GM23338 (cell line): ENCODE data around the gene CAPN9. TPM values are rescaled to one million over a fixed set of nuclear protein-coding genes. Genes with fewer than 3 reads are reported as not detected.

ENCODE experiments used
- ATAC-seq: fragments of 200-7000 bp; cut with Tn5 transposase; 3 replicates; pipeline ENCODE4 v1.9.1; 2020
- DNase-seq: peaks from one replicate; pipeline ENCODE4 v3.0.0-alpha.2; 2015; ENCODE audit warnings: low spot score
- H2AFZ ChIP-seq: fragments of 200-600 bp; sonication (generic); 2 replicates; pipeline ENCODE4 v1.8.0; 2016; ENCODE audit warnings: antibody characterized with exemption, mild to moderate bottlenecking, moderate library complexity
- H3F3A ChIP-seq: fragments of 200-600 bp; sonication (generic); replicated peaks from 2 replicates; pipeline ENCODE4 v1.8.0; 2017; ENCODE audit warnings: antibody characterized with exemption, mixed run types, low read depth
- H3K27ac ChIP-seq: fragments of 200-600 bp; sonication (generic); 2 replicates; pipeline ENCODE4 v1.6.1; 2016; ENCODE audit warnings: low read depth
- H3K27me3 ChIP-seq: fragments of 200-600 bp; sonication (generic); 2 replicates; pipeline ENCODE4 v1.8.0; 2016; ENCODE audit warnings: mild to moderate bottlenecking, mixed run types, moderate library complexity; ENCODE audit not compliant: insufficient read depth
- H3K36me3 ChIP-seq: fragments of 200-600 bp; sonication (generic); 2 replicates; pipeline ENCODE4 v1.8.0; 2016; ENCODE audit warnings: mild to moderate bottlenecking; ENCODE audit not compliant: insufficient read depth
- H3K4me1 ChIP-seq: fragments of 200-600 bp; sonication (generic); 2 replicates; pipeline ENCODE4 v1.8.0; 2016; ENCODE audit warnings: mild to moderate bottlenecking, moderate library complexity; ENCODE audit not compliant: insufficient read depth
- H3K4me2 ChIP-seq: fragments of 200-600 bp; sonication (generic); 2 replicates; pipeline ENCODE4 v1.7.1; 2017; ENCODE audit warnings: mixed run types
- H3K4me3 ChIP-seq: fragments of 200-600 bp; sonication (generic); 2 replicates; pipeline ENCODE4 v1.6.1; 2016; ENCODE audit warnings: mixed run types
- H3K79me2 ChIP-seq: fragments of 200-600 bp; sonication (generic); replicated peaks from 2 replicates; pipeline ENCODE4 v1.8.0; 2017; ENCODE audit warnings: mild to moderate bottlenecking; ENCODE audit not compliant: insufficient read depth
- H3K9me2 ChIP-seq: fragments of 200-600 bp; sonication (generic); 2 replicates; pipeline ENCODE4 v1.8.0; 2017; ENCODE audit not compliant: insufficient read depth
- H4K20me1 ChIP-seq: fragments of 200-600 bp; sonication (generic); replicated peaks from 2 replicates; pipeline ENCODE4 v1.8.0; 2017; ENCODE audit warnings: mild to moderate bottlenecking; ENCODE audit not compliant: insufficient read depth
- H3K27ac Mint-ChIP-seq: 2 replicates; pipeline ENCODE4 v1.8.0; 2020; ENCODE audit warnings: inconsistent platforms, mild to moderate bottlenecking, moderate library complexity, mixed read lengths
- H3K27me3 Mint-ChIP-seq: 3 replicates; pipeline ENCODE4 v1.8.0; 2022; ENCODE audit warnings: low read depth, mild to moderate bottlenecking, moderate library complexity, mixed read lengths, inconsistent platforms; ENCODE audit not compliant: insufficient read depth, poor library complexity
- H3K36me3 Mint-ChIP-seq: 3 replicates; pipeline ENCODE4 v1.8.0; 2021; ENCODE audit warnings: low read depth, mild to moderate bottlenecking, inconsistent platforms, moderate library complexity, mixed read lengths
- H3K4me1 Mint-ChIP-seq: 3 replicates; pipeline ENCODE4 v1.8.0; 2020; ENCODE audit warnings: mild to moderate bottlenecking, inconsistent platforms, mixed read lengths
- H3K4me3 Mint-ChIP-seq: 3 replicates; pipeline ENCODE4 v1.8.0; 2021; ENCODE audit warnings: moderate library complexity, mild to moderate bottlenecking, inconsistent platforms, mixed read lengths
- H3K9me3 Mint-ChIP-seq: 3 replicates; pipeline ENCODE4 v1.8.0; 2020; ENCODE audit warnings: moderate library complexity, mild to moderate bottlenecking, inconsistent platforms, mixed read lengths
- CREB1 ChIP-seq: fragments of 250-450 bp; sonication (Bioruptor Pico); IDR thresholded peaks from 2 replicates; pipeline ENCODE4 v1.5.0; 2020; ENCODE audit warnings: low read depth, mild to moderate bottlenecking, moderate library complexity
- JUNB ChIP-seq: IDR thresholded peaks from one replicate; pipeline ENCODE4 v1.6.1; 2016; ENCODE audit warnings: antibody characterized with exemption; ENCODE audit not compliant: unreplicated experiment
- NANOG ChIP-seq: IDR thresholded peaks from 2 replicates; pipeline ENCODE4 v1.6.1; 2016; ENCODE audit warnings: antibody characterized with exemption, borderline replicate concordance
- polyA plus RNA-seq: library from polyadenylated mRNA; unstranded; fragments of >200 nt; fragmentation: Nextera tagmentation; extraction: Ambion mirVana; gene quantifications from 2 replicates; pipeline ENCODE4 v1.2.1, GENCODE V29; 2016
- total RNA-seq: library from RNA; depleted of rRNA; stranded (reverse); fragments of >200 nt; shearing (Covaris generic); gene quantifications from 2 replicates; pipeline ENCODE4 v1.2.3, GENCODE V29; 2014
- TF ChIP-seq, protein P1 (sequence below): fragments of 250-450 bp; sonication (Bioruptor Pico); IDR thresholded peaks from 2 replicates; pipeline ENCODE4 v1.5.0; 2020; ENCODE audit warnings: mild to moderate bottlenecking, moderate library complexity
- TF ChIP-seq, protein P2 (sequence below): IDR thresholded peaks from one replicate; pipeline ENCODE4 v1.6.1; 2018; ENCODE audit warnings: antibody characterized with exemption; ENCODE audit not compliant: unreplicated experiment
- TF ChIP-seq, protein P3 (sequence below), 2 experiments: fragments of 200-600 bp in 1 of 2; sonication (generic) in 1 of 2; conservative IDR thresholded peaks; 2 replicates each; pipeline versions ENCODE4 v1.5.1 to v1.6.1; 2016 to 2017; ENCODE audit warnings: antibody characterized with exemption in 2 of 2, low read depth in 2 of 2, mild to moderate bottlenecking in 2 of 2, moderate library complexity in 1 of 2

Gene CAPN9
- total and polyA plus RNA-seq, 2 experiments from 2014 or later, result 0.07 TPM; not detected in 1

DNA sequence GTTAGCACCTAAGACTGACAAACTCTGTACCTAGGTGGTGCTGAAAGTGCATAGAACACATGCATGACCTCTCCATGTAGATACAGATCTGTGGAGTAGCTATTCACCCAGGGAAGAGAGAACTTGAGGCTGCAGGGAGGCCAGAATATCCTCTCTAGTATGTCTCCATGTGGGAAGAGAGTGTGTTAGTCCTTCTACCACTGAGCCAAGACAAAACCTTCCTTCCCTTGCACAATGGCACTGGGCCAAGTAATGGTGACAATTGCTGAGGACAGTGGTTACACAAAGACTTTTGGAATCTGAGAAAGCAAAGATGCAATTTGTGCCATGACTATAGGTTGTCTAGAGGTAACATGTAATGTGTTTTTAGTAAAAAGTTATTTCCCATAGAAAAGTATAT, 68.8 kb downstream of the CAPN9 start:
- Histone ChIP-seq H3K4me3 (no peak overlapping the region), H3F3A (no peaks in the 10 kb centered on the region), H2AFZ (no peak overlapping the region), H3K36me3 (no peaks in the 10 kb centered on the region), H3K9me2 (no peaks in the 10 kb centered on the region; the same call in 1 of the 2 replicates), H3K27ac (no peak overlapping the region), H3K79me2 (no peaks in the 10 kb centered on the region), H4K20me1 (no peaks in the 10 kb centered on the region), H3K4me2 (no peak overlapping the region), H3K4me1 (no peaks in the 10 kb centered on the region), H3K27me3 (no peaks in the 10 kb centered on the region)
- TF ChIP-seq CREB1 (CRISPR knock-in tag) (no peak), JUNB (no peak), NANOG (no peak)
- TF ChIP-seq, protein P1, sequence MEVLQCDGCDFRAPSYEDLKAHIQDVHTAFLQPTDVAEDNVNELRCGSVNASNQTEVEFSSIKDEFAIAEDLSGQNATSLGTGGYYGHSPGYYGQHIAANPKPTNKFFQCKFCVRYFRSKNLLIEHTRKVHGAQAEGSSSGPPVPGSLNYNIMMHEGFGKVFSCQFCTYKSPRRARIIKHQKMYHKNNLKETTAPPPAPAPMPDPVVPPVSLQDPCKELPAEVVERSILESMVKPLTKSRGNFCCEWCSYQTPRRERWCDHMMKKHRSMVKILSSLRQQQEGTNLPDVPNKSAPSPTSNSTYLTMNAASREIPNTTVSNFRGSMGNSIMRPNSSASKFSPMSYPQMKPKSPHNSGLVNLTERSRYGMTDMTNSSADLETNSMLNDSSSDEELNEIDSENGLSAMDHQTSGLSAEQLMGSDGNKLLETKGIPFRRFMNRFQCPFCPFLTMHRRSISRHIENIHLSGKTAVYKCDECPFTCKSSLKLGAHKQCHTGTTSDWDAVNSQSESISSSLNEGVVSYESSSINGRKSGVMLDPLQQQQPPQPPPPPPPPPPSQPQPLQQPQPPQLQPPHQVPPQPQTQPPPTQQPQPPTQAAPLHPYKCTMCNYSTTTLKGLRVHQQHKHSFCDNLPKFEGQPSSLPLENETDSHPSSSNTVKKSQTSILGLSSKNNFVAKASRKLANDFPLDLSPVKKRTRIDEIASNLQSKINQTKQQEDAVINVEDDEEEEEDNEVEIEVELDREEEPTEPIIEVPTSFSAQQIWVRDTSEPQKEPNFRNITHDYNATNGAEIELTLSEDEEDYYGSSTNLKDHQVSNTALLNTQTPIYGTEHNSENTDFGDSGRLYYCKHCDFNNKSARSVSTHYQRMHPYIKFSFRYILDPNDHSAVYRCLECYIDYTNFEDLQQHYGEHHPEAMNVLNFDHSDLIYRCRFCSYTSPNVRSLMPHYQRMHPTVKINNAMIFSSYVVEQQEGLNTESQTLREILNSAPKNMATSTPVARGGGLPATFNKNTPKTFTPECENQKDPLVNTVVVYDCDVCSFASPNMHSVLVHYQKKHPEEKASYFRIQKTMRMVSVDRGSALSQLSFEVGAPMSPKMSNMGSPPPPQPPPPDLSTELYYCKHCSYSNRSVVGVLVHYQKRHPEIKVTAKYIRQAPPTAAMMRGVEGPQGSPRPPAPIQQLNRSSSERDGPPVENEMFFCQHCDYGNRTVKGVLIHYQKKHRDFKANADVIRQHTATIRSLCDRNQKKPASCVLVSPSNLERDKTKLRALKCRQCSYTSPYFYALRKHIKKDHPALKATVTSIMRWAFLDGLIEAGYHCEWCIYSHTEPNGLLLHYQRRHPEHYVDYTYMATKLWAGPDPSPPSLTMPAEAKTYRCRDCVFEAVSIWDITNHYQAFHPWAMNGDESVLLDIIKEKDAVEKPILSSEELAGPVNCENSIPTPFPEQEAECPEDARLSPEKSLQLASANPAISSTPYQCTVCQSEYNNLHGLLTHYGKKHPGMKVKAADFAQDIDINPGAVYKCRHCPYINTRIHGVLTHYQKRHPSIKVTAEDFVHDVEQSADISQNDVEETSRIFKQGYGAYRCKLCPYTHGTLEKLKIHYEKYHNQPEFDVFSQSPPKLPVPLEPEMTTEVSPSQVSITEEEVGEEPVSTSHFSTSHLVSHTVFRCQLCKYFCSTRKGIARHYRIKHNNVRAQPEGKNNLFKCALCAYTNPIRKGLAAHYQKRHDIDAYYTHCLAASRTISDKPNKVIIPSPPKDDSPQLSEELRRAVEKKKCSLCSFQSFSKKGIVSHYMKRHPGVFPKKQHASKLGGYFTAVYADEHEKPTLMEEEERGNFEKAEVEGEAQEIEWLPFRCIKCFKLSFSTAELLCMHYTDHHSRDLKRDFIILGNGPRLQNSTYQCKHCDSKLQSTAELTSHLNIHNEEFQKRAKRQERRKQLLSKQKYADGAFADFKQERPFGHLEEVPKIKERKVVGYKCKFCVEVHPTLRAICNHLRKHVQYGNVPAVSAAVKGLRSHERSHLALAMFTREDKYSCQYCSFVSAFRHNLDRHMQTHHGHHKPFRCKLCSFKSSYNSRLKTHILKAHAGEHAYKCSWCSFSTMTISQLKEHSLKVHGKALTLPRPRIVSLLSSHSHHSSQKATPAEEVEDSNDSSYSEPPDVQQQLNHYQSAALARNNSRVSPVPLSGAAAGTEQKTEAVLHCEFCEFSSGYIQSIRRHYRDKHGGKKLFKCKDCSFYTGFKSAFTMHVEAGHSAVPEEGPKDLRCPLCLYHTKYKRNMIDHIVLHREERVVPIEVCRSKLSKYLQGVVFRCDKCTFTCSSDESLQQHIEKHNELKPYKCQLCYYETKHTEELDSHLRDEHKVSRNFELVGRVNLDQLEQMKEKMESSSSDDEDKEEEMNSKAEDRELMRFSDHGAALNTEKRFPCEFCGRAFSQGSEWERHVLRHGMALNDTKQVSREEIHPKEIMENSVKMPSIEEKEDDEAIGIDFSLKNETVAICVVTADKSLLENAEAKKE, result no peak
- TF ChIP-seq, protein P2, sequence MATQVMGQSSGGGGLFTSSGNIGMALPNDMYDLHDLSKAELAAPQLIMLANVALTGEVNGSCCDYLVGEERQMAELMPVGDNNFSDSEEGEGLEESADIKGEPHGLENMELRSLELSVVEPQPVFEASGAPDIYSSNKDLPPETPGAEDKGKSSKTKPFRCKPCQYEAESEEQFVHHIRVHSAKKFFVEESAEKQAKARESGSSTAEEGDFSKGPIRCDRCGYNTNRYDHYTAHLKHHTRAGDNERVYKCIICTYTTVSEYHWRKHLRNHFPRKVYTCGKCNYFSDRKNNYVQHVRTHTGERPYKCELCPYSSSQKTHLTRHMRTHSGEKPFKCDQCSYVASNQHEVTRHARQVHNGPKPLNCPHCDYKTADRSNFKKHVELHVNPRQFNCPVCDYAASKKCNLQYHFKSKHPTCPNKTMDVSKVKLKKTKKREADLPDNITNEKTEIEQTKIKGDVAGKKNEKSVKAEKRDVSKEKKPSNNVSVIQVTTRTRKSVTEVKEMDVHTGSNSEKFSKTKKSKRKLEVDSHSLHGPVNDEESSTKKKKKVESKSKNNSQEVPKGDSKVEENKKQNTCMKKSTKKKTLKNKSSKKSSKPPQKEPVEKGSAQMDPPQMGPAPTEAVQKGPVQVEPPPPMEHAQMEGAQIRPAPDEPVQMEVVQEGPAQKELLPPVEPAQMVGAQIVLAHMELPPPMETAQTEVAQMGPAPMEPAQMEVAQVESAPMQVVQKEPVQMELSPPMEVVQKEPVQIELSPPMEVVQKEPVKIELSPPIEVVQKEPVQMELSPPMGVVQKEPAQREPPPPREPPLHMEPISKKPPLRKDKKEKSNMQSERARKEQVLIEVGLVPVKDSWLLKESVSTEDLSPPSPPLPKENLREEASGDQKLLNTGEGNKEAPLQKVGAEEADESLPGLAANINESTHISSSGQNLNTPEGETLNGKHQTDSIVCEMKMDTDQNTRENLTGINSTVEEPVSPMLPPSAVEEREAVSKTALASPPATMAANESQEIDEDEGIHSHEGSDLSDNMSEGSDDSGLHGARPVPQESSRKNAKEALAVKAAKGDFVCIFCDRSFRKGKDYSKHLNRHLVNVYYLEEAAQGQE, result no peak
- TF ChIP-seq, protein P3, sequence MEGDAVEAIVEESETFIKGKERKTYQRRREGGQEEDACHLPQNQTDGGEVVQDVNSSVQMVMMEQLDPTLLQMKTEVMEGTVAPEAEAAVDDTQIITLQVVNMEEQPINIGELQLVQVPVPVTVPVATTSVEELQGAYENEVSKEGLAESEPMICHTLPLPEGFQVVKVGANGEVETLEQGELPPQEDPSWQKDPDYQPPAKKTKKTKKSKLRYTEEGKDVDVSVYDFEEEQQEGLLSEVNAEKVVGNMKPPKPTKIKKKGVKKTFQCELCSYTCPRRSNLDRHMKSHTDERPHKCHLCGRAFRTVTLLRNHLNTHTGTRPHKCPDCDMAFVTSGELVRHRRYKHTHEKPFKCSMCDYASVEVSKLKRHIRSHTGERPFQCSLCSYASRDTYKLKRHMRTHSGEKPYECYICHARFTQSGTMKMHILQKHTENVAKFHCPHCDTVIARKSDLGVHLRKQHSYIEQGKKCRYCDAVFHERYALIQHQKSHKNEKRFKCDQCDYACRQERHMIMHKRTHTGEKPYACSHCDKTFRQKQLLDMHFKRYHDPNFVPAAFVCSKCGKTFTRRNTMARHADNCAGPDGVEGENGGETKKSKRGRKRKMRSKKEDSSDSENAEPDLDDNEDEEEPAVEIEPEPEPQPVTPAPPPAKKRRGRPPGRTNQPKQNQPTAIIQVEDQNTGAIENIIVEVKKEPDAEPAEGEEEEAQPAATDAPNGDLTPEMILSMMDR (conservative IDR thresholded peaks at IDR 0.05; ENCODE audit: low read depth in 2 of 2), result no peak
- H3K9me3 Mint-ChIP-seq, result peaks cover 13% of the 10 kb centered on the region
- H3K27me3 Mint-ChIP-seq, result peaks cover 2% of the 10 kb centered on the region
- no peaks in the 10 kb centered on the region for H3K36me3 Mint-ChIP-seq
- DNase-seq, result no peak
- H3K27ac Mint-ChIP-seq, result no peak overlapping the region
- H3K4me3 Mint-ChIP-seq, result no peak overlapping the region
- no peak for ATAC-seq
- H3K4me1 Mint-ChIP-seq, result no peaks in the 10 kb centered on the region
